ENCODE data around the gene MESP2.

MESP2 gene

GRCh38 chr15:89743594-89743993, 32.5 kb upstream of the MESP2 start:
- ChIA-PET POLR2A (interaction anchor here (1.6 kb wide), 1 partner anchor 11 kb away, joined by 4 read pairs; no protein-coding TSS in a partner anchor), CTCF (interaction anchor here (0.7 to 1.3 kb wide), 2 partner anchors 131 to 399 kb away, joined by 3 to 4 read pairs; no protein-coding TSS in a partner anchor)
- no peak for TF ChIP-seq SP1 (IDR thresholded peaks at IDR 0.05)
- no peak for DNase-seq (ENCODE audit: extremely low spot score)

- POLR2A ChIA-PET: no interaction called here
- CTCF ChIA-PET: no interaction called here
- DNase-seq (ENCODE audit: extremely low spot score): no peak
- TF ChIP-seq ELF4 (IDR thresholded peaks at IDR 0.05) (no peak), LEF1 (IDR thresholded peaks at IDR 0.05; ENCODE audit: borderline replicate concordance) (no peak), ARNT (IDR thresholded peaks at IDR 0.05) (no peak), L3MBTL2 (conservative IDR thresholded peaks at IDR 0.05) (no peak), CTBP1 (IDR thresholded peaks at IDR 0.05; ENCODE audit: borderline replicate concordance) (no peak), SP1 (IDR thresholded peaks at IDR 0.05) (no peak), SUZ12 (IDR thresholded peaks at IDR 0.05) (no peak)
These were observed 31.0 kb upstream of the MESP2 start for GRCh38 chr15:89745131-89745530.

GRCh38 chr15:89745768-89746167, 30.4 kb upstream of the MESP2 start:
- POLR2A ChIA-PET: no interaction called here
- TF ChIP-seq FOXK2 (IDR thresholded peaks at IDR 0.05) (no peak), HDGF (IDR thresholded peaks at IDR 0.05; ENCODE audit: borderline replicate concordance) (no peak), LEF1 (IDR thresholded peaks at IDR 0.05; ENCODE audit: borderline replicate concordance) (no peak), L3MBTL2 (conservative IDR thresholded peaks at IDR 0.05) (no peak)
- DNase-seq (ENCODE audit: extremely low spot score): no peak
- CTCF ChIA-PET: no interaction called here

- TF ChIP-seq SUZ12 (IDR thresholded peaks at IDR 0.05): no peak
- no peak for TF ChIP-seq L3MBTL2 (conservative IDR thresholded peaks at IDR 0.05)
- no peak for TF ChIP-seq ARNT (IDR thresholded peaks at IDR 0.05)
- no peak for TF ChIP-seq LEF1 (IDR thresholded peaks at IDR 0.05; ENCODE audit: borderline replicate concordance)
- no peak for TF ChIP-seq ZNF384 (IDR thresholded peaks at IDR 0.05)
- TF ChIP-seq HDGF (IDR thresholded peaks at IDR 0.05; ENCODE audit: borderline replicate concordance): no peak
- TF ChIP-seq PKNOX1 (IDR thresholded peaks at IDR 0.05): no peak
- TF ChIP-seq FOXA1 (IDR thresholded peaks at IDR 0.05): no peak
- no peak for TF ChIP-seq NFRKB (IDR thresholded peaks at IDR 0.05)
- ChIA-PET CTCF (no interaction called here), POLR2A (no interaction called here)
- no peak for DNase-seq (ENCODE audit: extremely low spot score)
These were observed 29.7 kb upstream of the MESP2 start for GRCh38 chr15:89746386-89746780.

GRCh38 chr15:89747708-89748682, 28.1 kb upstream of the MESP2 start:
- CTCF ChIA-PET: interaction anchor here (1.1 kb wide), 1 partner anchor 13 kb away, joined by 5 read pairs; no protein-coding TSS in a partner anchor
- POLR2A ChIA-PET: no interaction called here
- no peak for DNase-seq (ENCODE audit: extremely low spot score)

GRCh38 chr15:89749054-89749453, 27.1 kb upstream of the MESP2 start:
- TF ChIP-seq FOXM1 (IDR thresholded peaks at IDR 0.05; ENCODE audit: borderline replicate concordance) (no peak), PKNOX1 (IDR thresholded peaks at IDR 0.05) (no peak), HDGF (IDR thresholded peaks at IDR 0.05; ENCODE audit: borderline replicate concordance) (no peak), SUZ12 (IDR thresholded peaks at IDR 0.05) (no peak), L3MBTL2 (conservative IDR thresholded peaks at IDR 0.05) (no peak), FOXA1 (IDR thresholded peaks at IDR 0.05) (no peak), ELF4 (IDR thresholded peaks at IDR 0.05) (no peak), SP1 (IDR thresholded peaks at IDR 0.05) (no peak), ARNT (IDR thresholded peaks at IDR 0.05) (no peak), TARDBP (IDR thresholded peaks at IDR 0.05) (no peak)
- no peak for DNase-seq (ENCODE audit: extremely low spot score)
- ChIA-PET CTCF (interaction anchor here (0.6 to 1.1 kb wide), 3 partner anchors 9 to 279 kb away, joined by 5 to 6 read pairs (median 6); no protein-coding TSS in a partner anchor), POLR2A (no interaction called here)

More at GRCh38 chr15:89747708-89748682, 28.1 kb upstream of the MESP2 start:
- TF ChIP-seq SP1 (IDR thresholded peaks at IDR 0.05) (no peak), ZNF384 (IDR thresholded peaks at IDR 0.05) (no peak), CTBP1 (IDR thresholded peaks at IDR 0.05; ENCODE audit: borderline replicate concordance) (no peak), HDGF (IDR thresholded peaks at IDR 0.05; ENCODE audit: borderline replicate concordance) (no peak), LEF1 (IDR thresholded peaks at IDR 0.05; ENCODE audit: borderline replicate concordance) (no peak), L3MBTL2 (conservative IDR thresholded peaks at IDR 0.05) (no peak), TARDBP (IDR thresholded peaks at IDR 0.05) (no peak), FOXA1 (IDR thresholded peaks at IDR 0.05) (no peak), FOXK2 (IDR thresholded peaks at IDR 0.05) (no peak), NFRKB (IDR thresholded peaks at IDR 0.05) (no peak), ELF4 (IDR thresholded peaks at IDR 0.05) (no peak), SUZ12 (IDR thresholded peaks at IDR 0.05) (no peak), PKNOX1 (IDR thresholded peaks at IDR 0.05) (no peak), BHLHE40 (IDR thresholded peaks at IDR 0.05; ENCODE audit: borderline replicate concordance) (no peak), ARNT (IDR thresholded peaks at IDR 0.05) (no peak), FOXM1 (IDR thresholded peaks at IDR 0.05; ENCODE audit: borderline replicate concordance) (no peak)

Data from HEK293T (cell line).